ENCODE measurements around the gene FEZF2.

FEZF2 gene

GRCh38 chr3:62368705-62369475 is 4.5 kb downstream of the FEZF2 start:
- ATAC-seq, result peak; percentile 57
- TF ChIP-seq ZNF8 (CRISPR knock-in tag; IDR thresholded peaks at IDR 0.05), result no peak
- no peak for TF ChIP-seq BACH2 (CRISPR knock-in tag; IDR thresholded peaks at IDR 0.05; ENCODE audit: borderline replicate concordance)
- no peak for TF ChIP-seq OSR1 (CRISPR knock-in tag; IDR thresholded peaks at IDR 0.05)
- TF ChIP-seq ZFP3 (CRISPR knock-in tag; IDR thresholded peaks at IDR 0.05), result no peak
- TF ChIP-seq POU6F1 (CRISPR knock-in tag; IDR thresholded peaks at IDR 0.05; ENCODE audit: borderline replicate concordance, low read depth), result no peak
- TF ChIP-seq GLIS3 (CRISPR knock-in tag; IDR thresholded peaks at IDR 0.05), result no peak
- no peak for TF ChIP-seq ARNTL (CRISPR knock-in tag; IDR thresholded peaks at IDR 0.05; ENCODE audit: borderline replicate concordance, low read depth)
- no peak for TF ChIP-seq TSHZ2 (CRISPR knock-in tag; IDR thresholded peaks at IDR 0.05)
- no peak for TF ChIP-seq CSRNP3 (CRISPR knock-in tag; IDR thresholded peaks at IDR 0.05)
- TF ChIP-seq SNAI2 (CRISPR knock-in tag; IDR thresholded peaks at IDR 0.05), result no peak
- no peak for TF ChIP-seq ISL1 (CRISPR knock-in tag; IDR thresholded peaks at IDR 0.05)
- TF ChIP-seq ZC3H10 (CRISPR knock-in tag; IDR thresholded peaks at IDR 0.05), result no peak
- TF ChIP-seq CSDC2 (CRISPR knock-in tag; IDR thresholded peaks at IDR 0.05), result no peak
- TF ChIP-seq ZNF565 (CRISPR knock-in tag; conservative IDR thresholded peaks at IDR 0.05; ENCODE audit: low read depth), result no peak
- TF ChIP-seq TOX (CRISPR knock-in tag; IDR thresholded peaks at IDR 0.05; ENCODE audit: borderline replicate concordance), result no peak
- no peak for TF ChIP-seq PATZ1 (CRISPR knock-in tag; IDR thresholded peaks at IDR 0.05; ENCODE audit: borderline replicate concordance)
- TF ChIP-seq RARB (CRISPR knock-in tag; IDR thresholded peaks at IDR 0.05), result no peak
- TF ChIP-seq PPARA (CRISPR knock-in tag; IDR thresholded peaks at IDR 0.05; ENCODE audit: borderline replicate concordance), result no peak

- TF ChIP-seq ZNF565 (CRISPR knock-in tag; conservative IDR thresholded peaks at IDR 0.05; ENCODE audit: low read depth) (no peak), ESRRG (CRISPR knock-in tag; IDR thresholded peaks at IDR 0.05) (no peak), BACH2 (CRISPR knock-in tag; IDR thresholded peaks at IDR 0.05; ENCODE audit: borderline replicate concordance) (no peak), ZC3H10 (CRISPR knock-in tag; IDR thresholded peaks at IDR 0.05) (no peak), PATZ1 (CRISPR knock-in tag; IDR thresholded peaks at IDR 0.05; ENCODE audit: borderline replicate concordance) (no peak), GLIS3 (CRISPR knock-in tag; IDR thresholded peaks at IDR 0.05) (no peak)
- no peak for ATAC-seq
Measured at GRCh38 chr3:62368290-62368704, 5.1 kb downstream of the FEZF2 start.

GRCh38 chr3:62367763-62368195 is 5.6 kb downstream of the FEZF2 start:
- ATAC-seq, result no peak
- no peak for TF ChIP-seq ARNTL (CRISPR knock-in tag; IDR thresholded peaks at IDR 0.05; ENCODE audit: borderline replicate concordance, low read depth)
- TF ChIP-seq ISL1 (CRISPR knock-in tag; IDR thresholded peaks at IDR 0.05), result no peak
- TF ChIP-seq POU6F1 (CRISPR knock-in tag; IDR thresholded peaks at IDR 0.05; ENCODE audit: borderline replicate concordance, low read depth), result no peak
- no peak for TF ChIP-seq ZNF70 (CRISPR knock-in tag; IDR thresholded peaks at IDR 0.05)
- no peak for TF ChIP-seq ZNF565 (CRISPR knock-in tag; conservative IDR thresholded peaks at IDR 0.05; ENCODE audit: low read depth)
- no peak for TF ChIP-seq BACH2 (CRISPR knock-in tag; IDR thresholded peaks at IDR 0.05; ENCODE audit: borderline replicate concordance)
- no peak for TF ChIP-seq SNAI2 (CRISPR knock-in tag; IDR thresholded peaks at IDR 0.05)
- TF ChIP-seq CREB5 (CRISPR knock-in tag; IDR thresholded peaks at IDR 0.05; ENCODE audit: low read depth), result no peak
- no peak for TF ChIP-seq ESRRG (CRISPR knock-in tag; IDR thresholded peaks at IDR 0.05)
- no peak for TF ChIP-seq CSDC2 (CRISPR knock-in tag; IDR thresholded peaks at IDR 0.05)
- no peak for TF ChIP-seq PATZ1 (CRISPR knock-in tag; IDR thresholded peaks at IDR 0.05; ENCODE audit: borderline replicate concordance)
